HG03095 (cell line): ENCODE measurements around the gene WDR17.

Experiments
- ATAC-seq: cut with Tn5 transposase; IDR thresholded peaks from one replicate; pipeline ENCODE4 v1.9.1; 2021; ENCODE audit warnings: moderate library complexity; ENCODE audit not compliant: unreplicated experiment

The WDR17 gene

GRCh38 chr4:176065435-176066291, at the start of gene WDR17:
Gene WDR17, plus strand, starts transcription at chr4:176065841. Its CDS starts 45,740 bp downstream, at chr4:176111581.
- ATAC-seq: peak; percentile 100

DNA sequence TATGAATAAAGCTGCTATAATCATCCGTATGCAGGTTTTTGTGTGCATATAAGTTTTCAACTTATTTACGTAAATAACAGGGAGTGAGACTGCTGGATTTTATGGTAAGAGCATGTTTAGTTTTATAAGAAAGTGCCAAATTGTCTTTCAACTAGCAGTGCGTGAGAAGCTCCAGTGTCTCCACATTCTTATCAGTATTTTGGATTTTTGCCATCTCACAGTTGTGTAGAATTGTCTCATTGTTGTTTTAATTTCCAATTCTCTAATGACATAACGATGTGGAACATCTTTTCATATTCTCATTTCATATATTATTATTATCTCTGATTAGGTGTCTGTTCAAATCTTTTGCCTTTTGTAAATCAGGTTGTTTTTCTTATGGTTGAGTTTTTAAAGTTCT, 49.0 kb upstream of the WDR17 start:
- ATAC-seq: no peak

DNA sequence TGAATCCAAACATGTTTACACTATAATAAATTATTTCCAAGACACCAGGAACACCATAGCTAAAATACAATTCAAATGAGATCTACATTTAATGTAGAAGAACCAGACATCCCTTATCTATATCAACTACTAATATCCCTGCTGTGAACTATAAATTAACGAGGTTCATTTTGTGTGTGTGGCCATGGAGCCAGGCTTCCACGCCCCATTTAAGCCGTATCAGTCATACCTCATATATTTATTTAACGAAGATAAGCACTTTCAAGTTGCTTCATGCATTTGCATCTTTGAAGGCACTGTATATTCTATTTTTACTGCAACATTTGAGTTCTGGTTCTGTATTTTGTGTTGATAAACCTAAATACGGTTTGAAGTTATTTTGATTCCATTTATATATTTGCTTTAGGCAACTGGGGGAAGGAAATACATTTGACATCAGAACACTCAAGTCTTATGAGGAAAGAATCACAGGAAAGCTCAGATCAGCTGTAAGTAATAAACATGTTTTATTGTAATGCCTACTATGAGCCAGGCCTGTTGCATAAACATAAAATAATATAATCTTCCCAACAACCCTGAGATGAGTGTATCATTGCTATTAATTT, 45.1 kb upstream of the WDR17 start:
- ATAC-seq: no peak

GRCh38 chr4:176030391-176030790, 35.2 kb upstream of the WDR17 start:
- no peak for ATAC-seq

- ATAC-seq: no peak
These were observed 33.7 kb upstream of the WDR17 start for GRCh38 chr4:176031922-176032321.

- no peak for ATAC-seq
These were observed 33.2 kb upstream of the WDR17 start for GRCh38 chr4:176032454-176032853.

DNA sequence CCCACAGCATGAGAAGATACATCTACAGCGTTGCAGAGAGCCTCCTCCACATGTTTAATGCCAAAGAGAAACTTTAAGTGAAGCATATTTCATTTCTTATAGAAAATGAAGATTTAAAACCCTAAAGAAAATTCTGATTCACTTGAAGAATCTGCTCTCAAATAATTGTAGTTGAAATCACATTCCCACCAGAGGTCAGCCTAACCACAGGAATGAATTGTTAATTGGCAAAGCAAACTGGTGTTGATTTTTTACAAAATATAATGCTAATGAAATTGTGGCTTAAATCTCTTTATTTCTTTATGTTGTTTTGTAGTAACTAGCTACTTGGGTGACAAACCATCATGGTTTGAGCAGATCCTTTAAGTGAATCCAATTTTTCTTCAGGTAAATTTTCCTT, 31.1 kb upstream of the WDR17 start:
- ATAC-seq: no peak

DNA sequence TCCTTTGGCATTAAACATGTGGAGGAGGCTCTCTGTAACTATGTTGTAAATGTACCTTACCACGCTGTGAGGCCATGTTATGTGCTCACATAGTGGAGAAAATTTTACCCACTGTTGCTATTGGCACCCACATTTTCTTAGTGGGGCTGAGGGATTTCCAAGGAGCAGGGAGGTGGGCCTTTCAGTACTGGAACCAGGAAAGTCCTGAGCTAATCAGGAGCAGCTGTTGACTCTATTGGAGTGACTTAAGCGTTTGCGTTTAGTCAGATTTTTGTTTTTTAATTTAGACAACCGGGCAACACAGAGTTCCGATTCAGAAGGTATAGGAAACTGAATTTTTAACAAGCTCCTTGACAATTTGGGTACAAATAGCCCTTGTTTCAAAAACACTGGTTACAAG, 30.7 kb upstream of the WDR17 start:
- no peak for ATAC-seq

DNA sequence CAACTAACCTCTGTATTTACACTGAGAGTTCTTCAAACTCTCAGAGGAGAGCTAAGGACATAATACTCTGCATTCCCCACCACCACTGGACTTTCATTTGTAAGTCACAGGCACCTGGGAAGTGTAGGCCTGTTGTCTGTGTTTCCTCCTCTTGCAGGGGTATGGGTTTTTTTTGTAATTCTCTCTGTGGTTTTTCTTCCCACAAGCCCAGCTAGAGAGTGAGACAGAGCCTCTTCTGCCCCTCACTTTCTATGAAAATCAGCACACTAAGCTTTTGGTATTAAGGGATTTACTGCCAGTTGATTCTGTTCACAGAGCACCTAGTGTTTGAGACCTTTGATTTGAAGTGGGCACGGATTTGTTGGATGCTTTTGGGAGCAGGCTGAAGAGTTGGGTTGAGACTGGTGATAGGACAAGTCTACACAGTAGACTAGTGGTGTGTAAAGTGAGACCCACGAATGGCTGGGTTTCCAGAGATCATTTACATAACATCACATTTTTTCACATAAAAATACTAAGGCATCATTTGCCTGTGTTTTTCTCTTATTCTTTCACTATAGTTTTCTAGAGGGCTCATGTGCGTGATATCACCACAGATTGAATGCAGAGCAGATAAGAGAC, 28.9 kb upstream of the WDR17 start:
- peak; percentile 78 for ATAC-seq

GRCh38 chr4:176038789-176039188, 26.9 kb upstream of the WDR17 start:
- ATAC-seq: no peak

- no peak for ATAC-seq
These were observed 23.4 kb upstream of the WDR17 start for GRCh38 chr4:176042195-176042594.

DNA sequence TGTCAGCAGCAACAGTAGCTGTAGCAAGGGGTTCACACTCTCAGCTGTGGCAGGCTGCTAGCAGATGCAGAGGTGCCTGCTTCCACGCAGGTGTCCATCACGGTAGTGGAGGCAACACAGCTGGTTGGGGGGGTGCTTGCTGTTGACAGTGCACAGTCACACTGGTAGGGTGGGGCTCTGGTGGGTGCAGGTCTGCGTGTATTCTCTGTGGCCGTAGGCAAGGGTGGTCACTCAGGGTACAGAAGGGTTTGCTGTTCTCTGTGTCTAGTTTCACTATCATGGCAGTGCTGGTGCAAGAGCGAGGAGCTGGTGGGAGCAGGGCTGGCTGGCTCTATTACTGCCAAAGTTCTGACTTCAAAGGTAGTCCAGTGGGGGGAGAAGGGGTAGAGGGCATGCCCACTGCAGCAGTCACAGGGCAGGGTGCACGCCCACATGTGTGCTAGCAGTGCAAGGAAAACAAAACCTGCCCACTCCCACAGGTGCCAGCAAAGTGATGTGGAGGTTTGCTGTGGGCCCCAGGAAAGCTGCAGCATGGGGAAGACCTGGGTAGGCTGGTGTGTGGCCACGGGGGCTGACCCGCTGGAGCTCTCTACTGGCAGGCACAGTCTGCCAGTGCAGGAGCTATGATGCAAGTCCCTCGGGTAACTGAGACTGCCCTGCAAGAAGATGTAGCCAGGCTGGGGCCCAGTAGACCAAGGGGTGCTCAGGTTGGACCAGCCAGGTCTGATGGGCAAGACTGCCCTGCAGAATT, 21.6 kb upstream of the WDR17 start:
- ATAC-seq: no peak

DNA sequence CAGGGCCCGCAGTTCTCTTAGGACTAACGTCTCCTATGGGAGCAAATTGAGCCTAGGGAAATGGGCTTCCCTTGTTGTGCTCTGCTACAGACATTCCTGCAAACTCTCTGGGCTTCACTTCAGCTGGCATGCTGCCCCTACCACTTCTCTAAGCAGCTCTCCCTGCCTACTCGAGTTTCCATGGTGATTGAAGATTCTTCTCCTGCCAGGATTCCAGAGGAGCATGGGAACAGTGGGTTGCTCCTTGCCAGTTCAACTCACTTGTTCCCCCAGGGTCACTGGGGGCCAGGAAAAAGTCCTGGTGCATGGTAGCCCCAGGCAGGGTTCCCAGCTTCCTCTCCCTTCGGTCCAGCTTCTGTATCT, 21.1 kb upstream of the WDR17 start:
- ATAC-seq: no peak

DNA sequence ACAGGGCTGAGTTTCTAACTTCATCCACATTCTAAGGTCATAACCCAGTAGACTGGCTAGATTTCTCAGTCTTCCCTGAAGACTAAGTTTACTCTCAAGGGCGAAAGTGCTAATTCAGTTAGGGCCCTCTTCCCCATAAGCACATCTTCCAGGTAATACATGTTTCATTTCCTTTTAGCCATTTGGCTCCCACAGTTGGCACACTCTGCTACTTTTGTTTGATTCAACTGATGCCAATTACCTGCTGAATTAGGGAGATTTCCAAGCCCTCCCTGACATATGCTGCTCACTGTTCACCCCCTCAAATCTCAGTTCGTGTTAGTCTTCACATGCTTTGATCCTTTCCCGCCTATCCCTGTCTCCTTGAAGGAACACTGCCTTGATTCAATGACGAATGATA, 17.0 kb upstream of the WDR17 start:
- no peak for ATAC-seq

DNA sequence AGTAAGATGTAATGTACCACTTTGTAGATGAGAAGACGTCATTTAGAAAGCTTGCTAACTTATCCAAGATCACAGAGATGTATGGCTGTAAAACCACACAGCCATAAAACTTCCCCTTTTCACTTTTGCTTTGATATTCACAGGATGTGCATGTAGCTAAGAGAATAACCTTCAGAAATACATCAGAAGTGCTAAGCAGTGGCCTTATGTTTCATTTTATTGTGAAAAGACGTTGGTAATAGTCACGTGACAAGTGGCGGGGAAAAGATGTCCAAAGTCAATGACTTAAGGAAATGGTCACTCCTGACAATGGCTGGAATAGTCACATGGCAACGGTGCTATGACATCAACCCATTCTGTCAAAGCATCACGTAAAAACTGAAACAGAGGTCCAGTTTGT, 12.9 kb upstream of the WDR17 start:
- peak; percentile 97 for ATAC-seq

GRCh38 chr4:176053785-176054184, 11.9 kb upstream of the WDR17 start:
- no peak for ATAC-seq

DNA sequence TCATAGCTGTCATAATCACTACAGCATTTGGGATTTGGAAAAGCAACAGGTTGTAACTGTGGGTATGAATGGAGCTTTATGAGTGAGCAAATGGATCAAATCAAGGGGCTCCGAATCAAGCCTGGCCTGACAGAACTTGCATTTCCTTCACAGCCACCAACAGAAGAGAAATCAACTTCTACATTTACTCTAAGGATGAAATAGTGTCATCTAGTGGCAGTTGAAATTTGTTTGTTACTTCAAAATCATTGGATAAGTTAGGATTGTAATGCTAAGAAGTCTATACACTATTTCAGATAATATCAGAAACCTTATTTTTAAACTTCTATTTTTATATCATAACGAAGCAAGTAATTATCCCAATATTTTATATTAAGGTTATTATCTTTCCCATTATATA, 10.7 kb upstream of the WDR17 start:
- no peak for ATAC-seq

DNA sequence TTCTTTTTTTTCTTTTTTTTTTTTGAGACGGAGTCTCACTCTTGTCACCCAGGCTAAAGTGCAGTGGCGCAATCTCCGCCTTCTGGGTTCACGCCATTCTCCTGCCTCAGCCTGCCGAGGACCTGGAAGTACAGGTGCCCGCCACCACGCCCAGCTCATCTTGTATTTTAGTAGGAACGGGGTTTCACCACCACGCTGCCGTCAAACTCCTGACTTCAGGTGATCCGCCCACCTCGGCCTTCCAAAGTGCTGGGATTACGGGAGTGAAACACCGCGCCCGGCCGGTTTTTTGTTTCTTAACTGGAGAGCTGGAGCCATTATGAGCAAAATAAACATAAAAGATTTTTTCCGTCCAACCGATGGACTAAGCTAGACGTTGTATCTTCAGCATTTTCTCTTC, 1.9 kb upstream of the WDR17 start:
- ATAC-seq: no peak

GRCh38 chr4:176064539-176064938, 1.1 kb upstream of the WDR17 start:
- no peak for ATAC-seq

DNA sequence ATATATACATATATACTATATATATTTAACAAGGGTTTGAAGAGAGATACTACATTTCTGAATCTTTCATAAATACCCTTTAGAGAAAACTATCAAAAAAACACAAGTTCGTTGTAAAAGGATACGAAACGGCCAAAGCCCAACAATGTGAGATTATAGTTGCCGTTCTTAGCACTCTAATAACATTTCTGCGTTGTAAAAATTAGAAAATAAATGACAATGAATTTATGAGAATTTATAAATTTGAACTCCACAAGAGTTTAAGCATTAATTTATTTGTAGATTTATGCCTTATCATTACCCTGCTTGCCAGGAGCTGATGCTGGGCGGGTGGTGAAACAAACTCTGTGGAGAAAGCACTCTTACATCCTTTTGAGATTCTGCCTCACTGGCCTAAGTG, 1.1 kb downstream of the WDR17 start:
- no peak for ATAC-seq

GRCh38 chr4:176077561-176077960, 11.9 kb downstream of the WDR17 start:
- no peak for ATAC-seq

DNA sequence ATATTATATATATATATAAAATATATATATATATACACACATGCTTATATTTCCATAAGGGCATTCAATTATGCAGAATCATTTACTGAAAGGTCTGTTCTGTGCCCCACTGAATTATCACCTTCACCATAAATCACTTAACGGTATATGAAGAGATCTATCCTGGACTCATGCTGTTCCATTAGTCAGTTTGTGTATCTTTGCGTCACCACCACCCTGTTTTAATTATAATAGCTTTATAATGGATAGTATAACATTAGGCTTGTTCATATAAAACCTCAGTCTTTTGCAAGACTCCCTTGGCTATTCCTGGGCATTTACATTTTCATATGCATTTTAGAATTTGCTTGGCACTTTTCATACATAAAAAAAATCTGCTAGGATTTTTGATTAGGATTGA, 19.1 kb downstream of the WDR17 start:
- ATAC-seq: no peak
